GM19328 (cell line): ENCODE results near the gene TYR.
"Not testable (repeated sequence)": the region's sequence is repeated elsewhere in the genome, so short reads cannot be mapped to it uniquely, and the experiment has no call there.

Source experiments
- ATAC-seq: cut with Tn5 transposase; IDR thresholded peaks from one replicate; pipeline ENCODE4 v1.9.1; 2021; ENCODE audit warnings: mild to moderate bottlenecking, moderate library complexity; ENCODE audit not compliant: unreplicated experiment

Gene TYR

DNA sequence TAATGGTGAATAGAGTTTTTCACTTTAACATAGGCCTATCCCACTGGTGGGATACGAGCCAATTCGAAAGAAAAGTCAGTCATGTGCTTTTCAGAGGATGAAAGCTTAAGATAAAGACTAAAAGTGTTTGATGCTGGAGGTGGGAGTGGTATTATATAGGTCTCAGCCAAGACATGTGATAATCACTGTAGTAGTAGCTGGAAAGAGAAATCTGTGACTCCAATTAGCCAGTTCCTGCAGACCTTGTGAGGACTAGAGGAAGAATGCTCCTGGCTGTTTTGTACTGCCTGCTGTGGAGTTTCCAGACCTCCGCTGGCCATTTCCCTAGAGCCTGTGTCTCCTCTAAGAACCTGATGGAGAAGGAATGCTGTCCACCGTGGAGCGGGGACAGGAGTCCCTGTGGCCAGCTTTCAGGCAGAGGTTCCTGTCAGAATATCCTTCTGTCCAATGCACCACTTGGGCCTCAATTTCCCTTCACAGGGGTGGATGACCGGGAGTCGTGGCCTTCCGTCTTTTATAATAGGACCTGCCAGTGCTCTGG, at the start of gene TYR:
TSS of gene TYR (plus strand) at position 185 of the 541 bp plus-strand sequence. CDS start at position 264, 79 bp downstream.
- no peak for ATAC-seq

GRCh38 chr11:89136606-89137005, 41.1 kb upstream of the TYR start:
- ATAC-seq: no peak

- no peak for ATAC-seq
Measured at GRCh38 chr11:89147229-89147628, 30.4 kb upstream of the TYR start.

DNA sequence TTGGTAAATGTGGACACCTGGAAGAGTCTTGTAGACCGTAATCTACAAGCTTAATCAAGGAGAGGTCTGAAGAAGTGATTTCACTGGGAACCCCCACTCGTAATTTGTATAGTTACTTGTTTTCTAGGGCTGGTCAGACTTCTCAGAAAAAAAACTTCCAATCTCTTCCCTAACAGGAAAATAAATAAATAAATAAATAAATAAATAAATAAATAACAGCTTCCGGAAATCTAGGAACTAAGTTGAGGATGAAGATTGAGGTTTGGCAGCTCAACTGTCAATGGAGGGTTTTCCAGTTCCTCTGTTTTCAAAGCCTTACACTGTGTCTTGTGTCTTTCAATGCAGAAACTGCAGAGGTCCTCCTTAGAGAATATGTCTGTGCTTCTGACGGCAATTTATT, 17.7 kb upstream of the TYR start:
- no peak for ATAC-seq

DNA sequence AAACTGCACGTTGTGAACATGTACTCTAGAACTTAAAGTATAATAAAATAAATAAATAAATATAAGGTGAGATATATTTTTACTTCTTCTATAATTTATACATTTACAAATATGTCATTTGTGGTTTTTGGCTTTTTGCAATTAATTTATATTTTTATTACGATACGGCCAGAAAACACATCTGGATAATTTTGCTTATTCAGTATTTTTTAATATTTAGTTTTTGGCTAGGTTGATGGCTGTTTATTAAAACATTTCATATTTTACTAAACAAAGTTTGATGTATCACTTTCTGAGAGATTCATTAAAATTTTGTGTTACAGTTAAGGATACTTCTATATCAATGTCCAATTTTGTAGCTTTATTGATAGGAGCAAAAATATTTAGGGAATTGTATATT, 15.7 kb upstream of the TYR start:
- ATAC-seq: no peak

DNA sequence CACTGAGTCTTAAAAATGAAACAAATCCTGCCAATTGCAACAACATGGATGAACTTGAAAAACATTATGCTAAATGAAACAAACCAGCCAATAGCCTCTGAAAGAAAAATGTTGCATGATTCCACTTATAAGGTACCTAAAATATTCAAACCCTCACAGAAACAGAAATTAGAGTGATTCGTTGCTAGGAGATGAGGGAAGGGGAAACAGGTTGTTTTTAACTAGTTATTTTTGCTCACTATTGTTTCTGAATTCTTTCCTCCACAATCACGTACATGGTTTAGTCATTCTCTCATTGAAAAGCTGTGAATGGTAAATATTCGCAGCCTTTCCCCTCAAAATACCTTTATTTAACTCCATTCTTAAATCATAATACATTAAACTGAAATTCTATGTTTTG, 14.0 kb upstream of the TYR start:
- no peak for ATAC-seq

DNA sequence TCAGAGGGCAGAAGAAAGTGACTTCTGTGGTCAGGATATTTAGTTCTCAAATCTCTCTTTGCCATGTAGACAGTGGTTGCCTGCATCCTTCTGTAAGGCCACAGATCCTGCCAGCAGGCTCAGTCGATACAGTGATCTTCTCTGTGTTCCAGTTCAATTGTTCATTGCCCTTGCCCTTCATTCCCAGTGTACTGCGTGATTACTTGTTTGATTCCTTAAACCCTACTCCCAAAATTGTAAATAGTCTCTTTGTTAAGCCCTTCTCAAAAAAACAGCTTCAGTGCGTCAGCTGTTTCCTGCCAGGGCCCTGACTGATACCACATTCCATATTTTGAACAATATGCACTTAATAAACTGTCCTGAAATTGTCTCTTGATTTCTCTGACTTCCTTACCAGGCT, 9.3 kb upstream of the TYR start:
- no peak for ATAC-seq

DNA sequence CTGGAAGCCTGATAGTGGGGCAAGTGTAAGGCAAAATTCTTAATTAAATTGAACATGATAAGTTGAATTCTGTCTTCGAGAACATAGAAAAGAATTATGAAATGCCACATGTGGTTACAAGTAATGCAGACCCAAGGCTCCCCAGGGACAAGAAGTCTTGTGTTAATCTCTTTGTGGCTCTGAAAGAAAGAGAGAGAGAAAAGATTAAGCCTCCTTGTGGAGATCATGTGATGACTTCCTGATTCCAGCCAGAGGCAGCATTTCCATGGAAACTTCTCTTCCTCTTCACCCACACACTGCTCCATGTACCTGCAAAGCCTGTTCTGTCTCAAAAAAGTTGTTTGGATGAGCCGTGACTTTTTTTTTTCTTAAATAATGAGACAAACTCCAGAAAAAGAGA, 1.9 kb upstream of the TYR start:
- no peak for ATAC-seq

- ATAC-seq: no peak
Measured at GRCh38 chr11:89176938-89177337, 737 bp upstream of the TYR start.

- ATAC-seq: no peak
Measured at GRCh38 chr11:89181111-89181510, 3.4 kb downstream of the TYR start.

DNA sequence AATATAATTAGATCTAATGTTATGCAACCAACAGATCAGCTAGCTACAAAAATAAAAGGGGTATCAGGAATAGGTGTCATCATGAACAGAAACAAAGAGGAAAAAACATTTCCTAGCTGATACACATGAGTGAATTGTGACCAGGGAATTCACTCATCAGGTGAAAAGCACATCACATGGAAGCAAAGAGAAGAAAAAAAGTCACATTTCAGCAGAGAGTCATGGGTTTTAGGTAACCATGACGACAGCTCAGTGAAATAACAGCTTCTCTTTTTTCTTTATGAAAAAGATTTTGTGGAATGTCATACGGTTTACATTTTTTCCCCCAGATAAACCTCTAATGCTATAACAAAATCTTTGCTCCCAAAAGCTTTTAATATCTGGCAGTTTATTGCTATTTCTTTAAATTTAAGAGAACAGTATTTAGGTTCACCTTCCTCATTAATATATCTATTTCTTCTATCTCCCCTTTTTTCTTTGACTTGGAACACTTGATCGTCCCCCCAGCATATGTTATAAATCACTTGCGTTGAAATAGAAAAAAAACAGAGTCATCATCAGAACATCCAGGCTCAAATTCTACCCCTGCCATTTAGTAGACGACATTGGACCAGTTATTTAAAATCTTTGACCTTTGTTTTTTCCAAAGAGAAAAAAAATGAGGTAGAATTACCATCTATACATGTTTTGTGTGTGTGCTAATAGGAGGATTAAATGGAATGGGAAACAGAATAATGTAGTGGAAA, 5.3 kb downstream of the TYR start:
- no peak for ATAC-seq

DNA sequence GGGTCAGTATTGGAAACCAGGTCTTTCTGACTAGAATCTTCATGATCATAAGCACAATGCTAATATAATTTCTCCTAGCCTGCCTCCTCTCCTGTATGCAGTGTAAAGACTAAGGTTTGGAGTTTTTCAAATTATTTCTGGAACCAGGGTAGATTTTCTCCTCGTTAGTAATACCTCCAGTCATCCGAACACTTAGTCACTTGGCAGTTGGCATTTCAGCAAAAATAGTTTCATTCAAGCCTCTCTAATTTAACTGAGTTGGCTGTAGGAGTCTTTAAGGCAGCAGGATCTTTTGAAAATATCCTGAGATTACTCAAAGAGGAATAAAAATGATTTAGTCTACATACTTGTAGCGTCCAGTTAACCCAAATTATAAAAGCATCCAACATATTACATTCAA, 6.3 kb downstream of the TYR start:
- ATAC-seq: no peak

GRCh38 chr11:89189776-89190175, 12.1 kb downstream of the TYR start:
- no peak for ATAC-seq

- ATAC-seq: no peak
Measured at GRCh38 chr11:89201138-89201537, 23.5 kb downstream of the TYR start.

- no peak for ATAC-seq
Measured at GRCh38 chr11:89203814-89204213, 26.1 kb downstream of the TYR start.

DNA sequence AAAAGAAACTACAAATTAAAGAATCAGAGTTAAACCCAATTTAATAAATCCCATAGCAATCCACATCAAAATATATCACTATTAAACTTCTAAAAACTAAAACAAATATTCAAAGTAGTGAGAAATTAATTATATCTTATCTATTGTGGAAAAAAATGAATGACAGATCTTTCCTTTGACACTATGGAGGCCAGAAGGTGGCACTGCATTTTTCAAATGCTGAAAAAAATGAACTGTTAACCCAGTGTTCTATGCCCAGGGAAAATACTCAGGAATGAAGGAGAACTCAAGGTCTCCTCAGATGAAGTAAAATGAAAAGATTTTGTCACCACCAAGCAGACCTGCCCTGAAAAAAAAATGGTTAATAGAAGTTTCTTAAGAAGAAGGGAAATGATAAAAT, 27.7 kb downstream of the TYR start:
- no peak for ATAC-seq

DNA sequence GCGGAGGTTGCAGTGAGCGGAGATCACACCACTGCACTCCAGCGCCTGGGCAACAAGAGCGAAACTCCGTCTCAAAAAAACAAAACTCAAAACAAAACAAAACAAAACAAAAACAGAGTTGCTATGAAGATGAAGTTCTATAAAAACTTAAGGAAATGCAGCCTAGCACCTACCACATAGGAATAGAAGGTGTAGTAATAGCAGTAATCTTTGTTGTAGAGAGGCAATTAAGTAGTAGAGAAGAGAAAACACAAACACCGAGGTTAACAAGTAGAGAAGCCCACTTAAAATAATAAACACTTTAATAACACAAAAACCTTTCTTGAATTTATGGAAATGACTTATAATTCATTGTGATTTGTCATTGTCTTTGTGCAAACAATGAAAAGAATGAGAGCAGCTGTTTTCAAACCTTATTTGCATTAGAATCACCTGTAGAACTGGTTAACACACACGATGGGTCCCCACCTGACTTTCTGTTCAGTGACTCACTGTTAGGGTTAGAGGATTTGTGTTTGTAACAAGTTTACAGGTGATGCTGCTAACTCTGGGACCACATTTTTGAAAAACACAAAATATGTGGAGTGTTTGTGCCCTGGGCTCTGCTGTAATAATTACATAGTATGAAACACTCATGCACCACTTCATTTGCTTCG, 43.1 kb downstream of the TYR start:
- no peak for ATAC-seq

DNA sequence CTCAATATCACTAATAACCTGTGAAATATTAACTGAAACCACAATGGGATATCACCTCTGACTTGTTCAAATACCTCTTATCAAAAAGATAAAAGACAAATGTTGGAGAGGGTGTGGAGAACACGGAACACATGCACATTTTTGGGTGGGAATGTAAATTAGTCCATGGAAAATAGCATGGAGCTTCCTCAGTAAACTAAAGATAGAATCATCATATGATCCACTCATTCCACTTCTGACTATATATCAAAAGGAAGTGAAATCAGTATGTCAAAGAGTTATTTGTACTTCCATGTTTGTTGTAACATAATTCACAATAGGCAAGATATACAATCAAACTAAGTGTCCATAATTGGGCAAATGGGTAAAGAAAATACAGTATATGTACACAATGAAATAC, 57.4 kb downstream of the TYR start:
- ATAC-seq: no peak

- ATAC-seq: no peak
Measured at GRCh38 chr11:89235976-89236375, 58.3 kb downstream of the TYR start.

DNA sequence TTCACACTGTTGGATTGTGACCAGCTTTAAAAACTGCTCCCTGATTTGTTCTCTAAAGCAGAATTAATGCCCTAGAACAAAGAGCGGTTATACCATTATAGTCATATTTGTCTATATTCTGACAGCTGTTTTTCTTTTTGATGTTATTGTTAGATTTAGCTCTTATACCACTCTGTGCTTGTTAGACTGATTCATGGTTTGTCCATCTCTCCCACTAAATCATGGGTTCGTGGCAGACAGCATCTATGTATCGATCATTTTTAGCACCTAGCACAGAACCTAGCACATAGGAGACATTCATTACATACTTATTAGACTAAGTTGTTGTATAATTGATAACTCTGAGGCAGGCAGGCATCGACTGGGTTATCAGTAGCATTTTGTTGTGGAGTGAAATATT, 69.3 kb downstream of the TYR start:
- not testable (repeated sequence) for ATAC-seq

DNA sequence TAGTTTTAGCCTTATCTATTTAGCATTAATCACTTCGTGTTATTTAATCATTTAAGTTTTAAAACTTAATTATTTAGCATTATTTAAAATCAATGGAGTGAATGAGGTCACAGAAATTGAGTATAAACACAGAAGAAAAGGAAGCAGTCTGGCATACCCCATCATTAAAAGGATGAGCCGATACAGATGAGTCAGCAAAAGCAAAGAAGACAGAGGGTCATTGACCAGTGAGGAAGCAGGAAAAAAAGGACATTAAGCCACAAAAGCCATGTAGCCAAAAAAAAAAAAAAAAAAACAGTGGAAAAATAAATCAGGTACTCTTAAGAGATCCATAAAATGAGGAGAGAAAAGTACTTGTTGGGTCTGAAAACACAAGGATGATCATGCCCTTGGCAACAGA, 71.5 kb downstream of the TYR start:
- no peak for ATAC-seq

- not testable (repeated sequence) for ATAC-seq
Measured at GRCh38 chr11:89261483-89261882, 83.8 kb downstream of the TYR start.
